Muscle layer of colon (tissue), 2 donors: ENCODE data around the gene MPL.

ENCODE experiments used
- H3K27ac ChIP-seq: one replicate; pipeline ENCODE4 v1.7.0; 2013; ENCODE audit warnings: low read depth, mild to moderate bottlenecking, low read length, moderate library complexity
- H3K27me3 ChIP-seq, 2 donors: one replicate each; pipeline ENCODE4 v1.7.0; 2013; ENCODE audit warnings: low read length in 2 of 2, mild to moderate bottlenecking in 2 of 2; ENCODE audit not compliant: insufficient read depth in 2 of 2, control insufficient read depth in 1 of 2
- H3K36me3 ChIP-seq: one replicate; pipeline ENCODE4 v1.7.0; 2013; ENCODE audit warnings: mild to moderate bottlenecking, low read length; ENCODE audit not compliant: insufficient read depth
- H3K4me1 ChIP-seq: one replicate; pipeline ENCODE4 v1.7.0; 2013; ENCODE audit warnings: mild to moderate bottlenecking, low read length; ENCODE audit not compliant: insufficient read depth
- H3K4me3 ChIP-seq, 2 donors: one replicate each; pipeline ENCODE4 v1.7.0; 2013; ENCODE audit warnings: low read length in 2 of 2, low read depth in 1 of 2, mild to moderate bottlenecking in 1 of 2, moderate library complexity in 1 of 2
- H3K9ac ChIP-seq: one replicate; pipeline ENCODE4 v1.7.0; 2013; ENCODE audit warnings: low read length
- H3K9me3 ChIP-seq: one replicate; pipeline ENCODE4 v1.7.0; 2013; ENCODE audit warnings: mild to moderate bottlenecking, low read length
- donor health status: abdominal sarcoma.
- donor health status: Adenocarcinoma of cecum.

The MPL gene

GRCh38 chr1:43308635-43309404 is 28.8 kb upstream of the MPL start:
- H3K9ac ChIP-seq: no peak overlapping the region
- no peaks in the 10 kb centered on the region for H3K9me3 ChIP-seq
- no peaks in the 10 kb centered on the region for H3K4me1 ChIP-seq
- no peaks in the 10 kb centered on the region for H3K27me3 ChIP-seq
- H3K27ac ChIP-seq: no peak overlapping the region
- H3K36me3 ChIP-seq: no peaks in the 10 kb centered on the region
- no peak overlapping the region for H3K4me3 ChIP-seq

GRCh38 chr1:43309405-43310025 is 28.1 kb upstream of the MPL start:
- Histone ChIP-seq H3K27ac (no peak overlapping the region), H3K9ac (no peak overlapping the region), H3K4me3 (no peak overlapping the region), H3K36me3 (no peaks in the 10 kb centered on the region), H3K9me3 (no peaks in the 10 kb centered on the region), H3K27me3 (no peaks in the 10 kb centered on the region), H3K4me1 (no peaks in the 10 kb centered on the region)

GRCh38 chr1:43311521-43311920 is 26.1 kb upstream of the MPL start:
- no peaks in the 10 kb centered on the region for H3K36me3 ChIP-seq
- H3K4me3 ChIP-seq: no peak overlapping the region

GRCh38 chr1:43312212-43312623 is 25.4 kb upstream of the MPL start:
- Histone ChIP-seq H3K27ac (no peak overlapping the region), H3K4me3 (no peak overlapping the region), H3K9me3 (no peaks in the 10 kb centered on the region), H3K4me1 (no peaks in the 10 kb centered on the region), H3K9ac (no peak overlapping the region), H3K36me3 (no peaks in the 10 kb centered on the region), H3K27me3 (no peaks in the 10 kb centered on the region)

More at GRCh38 chr1:43311521-43311920, 26.1 kb upstream of the MPL start:
- no peak overlapping the region for H3K27ac ChIP-seq
- H3K27me3 ChIP-seq: no peaks in the 10 kb centered on the region
- no peaks in the 10 kb centered on the region for H3K9me3 ChIP-seq
- H3K4me1 ChIP-seq: no peaks in the 10 kb centered on the region
- no peak overlapping the region for H3K9ac ChIP-seq

- Histone ChIP-seq H3K9me3 (no peaks in the 10 kb centered on the region), H3K27me3 (no peaks in the 10 kb centered on the region), H3K36me3 (no peaks in the 10 kb centered on the region), H3K4me3 (no peak overlapping the region), H3K9ac (no peak overlapping the region), H3K4me1 (no peaks in the 10 kb centered on the region), H3K27ac (no peak overlapping the region)
Measured at GRCh38 chr1:43312663-43313515, 24.7 kb upstream of the MPL start.

- Histone ChIP-seq H3K27me3 (no peaks in the 10 kb centered on the region), H3K9me3 (no peaks in the 10 kb centered on the region), H3K9ac (no peak overlapping the region), H3K4me3 (no peak overlapping the region), H3K36me3 (no peaks in the 10 kb centered on the region), H3K4me1 (no peaks in the 10 kb centered on the region), H3K27ac (no peak overlapping the region)
Measured at GRCh38 chr1:43313771-43314170, 23.8 kb upstream of the MPL start.

- Histone ChIP-seq H3K27me3 (no peaks in the 10 kb centered on the region), H3K9ac (no peak overlapping the region), H3K27ac (no peak overlapping the region), H3K4me1 (no peaks in the 10 kb centered on the region), H3K36me3 (no peaks in the 10 kb centered on the region), H3K9me3 (no peaks in the 10 kb centered on the region), H3K4me3 (no peak overlapping the region)
Measured at GRCh38 chr1:43314233-43314632, 23.4 kb upstream of the MPL start.

GRCh38 chr1:43315481-43315880 is 22.1 kb upstream of the MPL start:
- Histone ChIP-seq H3K4me3 (no peak overlapping the region), H3K9ac (no peak overlapping the region), H3K27me3 (no peaks in the 10 kb centered on the region), H3K27ac (no peak overlapping the region), H3K36me3 (no peaks in the 10 kb centered on the region), H3K9me3 (no peaks in the 10 kb centered on the region), H3K4me1 (no peaks in the 10 kb centered on the region)

GRCh38 chr1:43315963-43316737 is 21.5 kb upstream of the MPL start:
- Histone ChIP-seq H3K27me3 (no peaks in the 10 kb centered on the region), H3K36me3 (no peaks in the 10 kb centered on the region), H3K9me3 (no peaks in the 10 kb centered on the region), H3K4me3 (no peak overlapping the region), H3K9ac (no peak overlapping the region), H3K27ac (no peak overlapping the region), H3K4me1 (no peaks in the 10 kb centered on the region)

GRCh38 chr1:43316738-43317520 is 20.7 kb upstream of the MPL start:
- Histone ChIP-seq H3K27ac (no peak overlapping the region), H3K9ac (no peak overlapping the region), H3K4me3 (no peak overlapping the region), H3K9me3 (no peaks in the 10 kb centered on the region), H3K36me3 (no peaks in the 10 kb centered on the region), H3K4me1 (no peaks in the 10 kb centered on the region), H3K27me3 (no peaks in the 10 kb centered on the region)
